GM19025 (cell line): Measurements from ENCODE around the gene CASKIN2.

ENCODE experiments used
- ATAC-seq: cut with Tn5 transposase; IDR thresholded peaks from one replicate; pipeline ENCODE4 v1.9.1; 2021; ENCODE audit warnings: mild to moderate bottlenecking, low read depth, moderate library complexity; ENCODE audit not compliant: unreplicated experiment

Gene CASKIN2

DNA sequence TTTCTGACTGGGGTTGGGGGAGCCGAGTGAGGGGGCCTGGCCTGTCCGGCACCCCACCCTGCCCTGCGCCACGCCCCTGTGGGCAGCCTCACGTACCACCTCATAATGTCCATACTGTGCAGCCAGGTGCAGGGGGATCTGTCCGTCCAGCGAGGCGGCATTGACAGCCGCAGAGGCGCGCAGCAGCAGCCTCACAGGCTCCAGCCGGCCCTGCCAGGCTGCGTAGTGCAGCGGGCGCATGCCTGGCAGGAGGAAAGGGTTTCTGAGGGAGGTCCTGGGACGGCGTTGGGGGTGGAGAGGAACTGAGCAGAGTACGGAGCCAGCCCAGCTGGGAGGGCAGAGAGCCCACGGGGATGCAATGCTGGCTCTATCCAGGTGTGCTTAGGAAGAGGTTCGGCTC is 8.4 kb downstream of the CASKIN2 start:
- no peak for ATAC-seq

DNA sequence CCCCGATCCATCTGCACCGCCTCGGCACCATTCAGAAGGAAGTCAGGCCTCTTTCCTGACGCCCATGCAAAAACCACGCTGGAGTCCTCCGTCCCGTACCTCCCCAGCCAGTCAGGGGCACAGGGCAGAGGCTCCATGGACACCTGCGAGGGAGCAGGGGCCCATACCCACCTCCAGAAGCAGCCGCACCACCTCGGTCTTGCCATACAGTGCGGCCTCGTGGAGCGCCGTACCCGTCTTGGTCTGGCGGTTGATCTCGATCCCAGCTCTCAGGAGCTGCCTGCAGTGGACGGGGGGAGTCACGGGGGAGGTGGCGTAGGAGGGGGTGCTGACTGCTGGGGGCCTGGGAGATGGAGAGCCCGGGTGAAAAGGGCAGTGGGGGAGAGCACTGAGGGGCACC is 9.2 kb downstream of the CASKIN2 start:
- ATAC-seq, result no peak

DNA sequence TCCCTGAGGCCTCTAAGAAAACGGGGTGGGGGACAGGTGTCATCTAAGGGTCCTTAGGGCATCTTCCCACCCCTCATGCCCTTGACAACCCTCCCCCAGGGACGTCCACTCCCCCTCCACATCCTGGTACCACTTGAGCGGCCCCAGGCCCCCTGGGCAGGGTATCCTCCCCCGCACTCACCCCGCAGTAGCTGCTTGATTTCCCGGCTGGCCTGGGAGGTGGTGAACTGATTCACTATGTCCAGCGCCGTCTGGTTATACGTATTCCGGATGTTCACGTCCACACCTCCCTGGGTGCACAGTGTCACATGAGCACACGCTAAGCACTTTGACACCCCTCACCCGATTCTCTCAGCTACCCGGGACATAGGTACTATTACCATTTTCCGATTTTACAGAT is 9.7 kb downstream of the CASKIN2 start:
- no peak for ATAC-seq

DNA sequence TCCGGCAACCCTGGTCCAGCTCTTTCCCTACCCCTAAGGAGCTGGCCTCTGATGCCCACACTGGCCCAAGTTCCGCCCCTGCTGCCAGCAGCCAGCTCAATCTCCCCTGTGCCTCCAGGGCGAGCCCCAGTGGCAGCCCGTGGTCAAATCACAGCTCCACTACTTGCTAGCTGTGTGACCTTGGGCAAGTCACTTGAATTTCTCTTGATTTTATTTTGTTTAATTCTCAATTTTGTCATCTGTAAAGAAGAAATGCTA is 10.3 kb downstream of the CASKIN2 start:
- ATAC-seq, result no peak

DNA sequence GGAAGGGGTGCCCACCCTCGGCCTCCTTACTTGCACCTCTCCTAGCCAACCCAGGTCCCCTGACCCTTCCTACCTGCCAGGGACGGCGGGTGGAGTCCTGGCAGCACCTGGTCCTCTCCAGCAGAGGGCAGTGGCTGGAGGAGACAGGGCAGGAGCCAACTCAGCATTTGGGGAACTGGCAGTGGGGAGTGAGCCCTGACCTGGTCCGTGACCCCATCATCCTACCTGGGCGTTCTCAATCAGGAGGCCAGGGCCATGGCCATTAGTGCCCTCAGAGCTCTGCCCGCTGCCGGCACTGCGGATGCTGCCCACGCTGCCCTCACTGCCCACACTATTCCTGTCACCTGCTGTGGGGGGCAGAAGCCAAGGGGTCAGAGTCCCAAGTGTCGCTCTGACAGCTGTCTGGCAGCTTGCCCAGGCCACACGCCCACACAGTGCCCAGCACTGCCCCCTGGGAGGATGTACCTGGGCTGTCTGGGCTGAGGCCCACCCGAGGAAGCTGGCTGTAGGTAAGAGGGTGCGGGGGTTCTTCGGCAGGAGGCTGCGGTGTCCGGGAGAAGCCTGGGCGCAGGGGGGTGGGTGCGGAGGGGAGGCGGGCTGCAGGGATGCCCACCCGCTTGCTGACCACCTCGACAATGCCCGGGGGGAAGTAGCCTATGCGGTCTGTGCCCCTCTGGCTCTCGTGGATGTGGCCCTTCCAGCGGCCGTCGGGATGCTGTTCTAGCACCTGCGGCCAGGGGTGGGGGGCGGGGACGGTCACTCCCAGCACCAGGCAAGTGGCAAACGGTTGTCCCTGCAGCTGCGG is 10.8 kb downstream of the CASKIN2 start:
- ATAC-seq, result no peak

DNA sequence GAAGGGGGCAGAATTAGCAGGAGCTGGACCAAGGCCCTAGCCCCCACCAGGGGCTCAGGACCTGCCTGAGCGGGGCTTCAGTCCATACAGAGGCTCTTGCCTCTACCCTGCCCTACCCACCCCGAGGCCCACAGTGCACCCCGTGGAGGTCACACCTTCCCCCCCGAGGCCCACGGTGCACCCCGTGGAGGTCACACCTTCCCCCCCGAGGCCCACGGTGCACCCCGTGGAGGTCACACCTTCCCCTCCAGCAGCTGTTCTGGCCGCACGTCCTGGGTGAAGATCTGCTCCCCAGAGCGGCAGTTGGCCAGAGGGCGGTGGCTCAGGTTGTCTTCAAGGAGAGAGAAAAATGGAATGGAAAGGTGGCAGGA is 11.4 kb downstream of the CASKIN2 start:
- ATAC-seq, result no peak

DNA sequence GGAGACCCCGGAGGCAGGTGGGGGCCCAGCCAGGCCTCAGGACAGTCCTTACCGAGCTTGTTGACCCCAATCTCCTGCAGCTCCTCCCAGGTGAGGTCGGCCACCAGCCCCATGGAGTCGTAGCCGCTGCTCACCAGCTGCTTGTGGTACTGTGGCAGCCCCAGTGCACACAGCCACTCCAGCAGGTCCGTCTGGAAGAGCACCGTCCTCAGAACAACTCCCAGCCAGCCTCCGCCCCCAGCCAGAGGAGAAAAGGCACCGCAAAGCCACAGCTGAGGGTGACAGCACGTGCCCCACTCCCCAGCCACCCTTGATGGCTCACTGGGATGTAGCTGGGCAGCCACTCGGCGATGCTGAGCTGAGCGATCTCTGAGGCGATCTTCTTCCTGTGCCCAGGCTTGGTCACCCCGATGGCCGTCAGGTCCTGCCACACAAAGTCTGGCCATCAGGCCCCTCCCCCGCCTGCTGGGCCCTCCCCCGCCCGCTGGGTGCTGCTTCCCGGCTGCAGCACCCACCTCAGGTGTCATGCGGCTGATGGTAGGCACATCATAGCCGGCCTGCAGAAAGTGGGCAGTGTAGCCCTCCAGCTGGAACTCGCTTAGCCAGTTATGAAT is 11.9 kb downstream of the CASKIN2 start:
- no peak for ATAC-seq

DNA sequence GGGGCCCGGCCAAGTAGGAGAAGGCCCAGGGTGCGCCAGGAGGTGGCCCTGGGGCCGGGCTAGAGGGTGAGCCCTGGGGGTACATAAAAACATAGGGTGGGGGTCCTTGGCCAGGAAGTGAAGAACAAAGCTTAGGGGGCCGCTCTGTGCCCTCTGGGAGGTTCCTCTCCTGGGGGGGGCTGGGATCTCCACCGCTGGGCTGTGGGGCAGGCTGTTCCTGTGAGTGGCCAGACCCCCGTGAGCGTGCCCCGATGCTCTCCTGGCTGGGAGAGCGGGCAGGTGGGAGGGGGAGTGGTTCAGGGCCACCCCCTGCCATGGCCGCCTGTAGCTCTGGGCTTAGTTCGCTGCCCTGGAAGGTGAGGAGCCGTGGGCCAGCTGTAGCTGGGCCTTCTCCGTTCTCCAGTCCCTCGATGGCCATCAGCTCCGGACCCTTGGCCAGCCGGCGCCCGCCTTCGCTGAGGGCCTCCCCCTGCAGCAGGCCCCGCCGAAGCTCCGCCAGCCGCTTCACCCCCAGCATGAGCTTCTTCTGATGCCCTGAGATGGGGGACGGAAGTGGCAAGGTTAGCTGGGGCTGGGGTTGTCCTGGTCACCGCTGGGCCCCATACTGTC is 12.5 kb downstream of the CASKIN2 start:
- ATAC-seq, result no peak

DNA sequence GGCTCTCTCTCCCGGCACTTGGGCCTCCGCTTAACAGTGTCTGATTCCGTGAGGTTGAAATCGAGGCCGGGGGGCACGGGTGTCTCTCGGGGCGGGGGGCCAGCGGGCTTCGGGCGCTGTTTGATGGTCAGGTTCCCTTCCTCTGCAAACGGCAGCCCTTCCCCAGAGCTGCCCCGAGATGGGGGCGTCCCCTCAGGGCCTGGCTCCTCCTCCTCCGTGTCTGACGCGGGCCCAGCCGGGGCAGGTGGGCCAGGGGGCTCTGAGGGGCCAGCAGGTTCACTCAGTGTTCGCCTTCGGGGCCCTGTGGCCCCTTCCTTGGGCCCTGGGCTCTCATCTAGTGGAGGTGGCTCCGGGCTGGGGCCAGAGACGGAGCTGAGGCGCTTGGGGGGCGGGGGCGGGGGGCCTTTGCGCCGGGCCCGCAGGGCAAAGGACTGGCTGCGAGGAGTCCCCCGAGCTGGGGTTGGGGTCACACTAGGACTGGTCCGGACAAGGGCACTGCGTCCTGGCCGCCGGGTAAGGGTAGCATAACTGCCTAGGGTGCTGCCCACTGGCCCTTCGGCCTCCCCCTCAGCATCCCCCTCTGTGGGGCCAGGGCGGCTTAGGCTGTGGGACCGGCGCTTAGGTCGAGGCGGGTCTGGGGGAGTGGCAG is 13.1 kb downstream of the CASKIN2 start:
- ATAC-seq, result no peak

DNA sequence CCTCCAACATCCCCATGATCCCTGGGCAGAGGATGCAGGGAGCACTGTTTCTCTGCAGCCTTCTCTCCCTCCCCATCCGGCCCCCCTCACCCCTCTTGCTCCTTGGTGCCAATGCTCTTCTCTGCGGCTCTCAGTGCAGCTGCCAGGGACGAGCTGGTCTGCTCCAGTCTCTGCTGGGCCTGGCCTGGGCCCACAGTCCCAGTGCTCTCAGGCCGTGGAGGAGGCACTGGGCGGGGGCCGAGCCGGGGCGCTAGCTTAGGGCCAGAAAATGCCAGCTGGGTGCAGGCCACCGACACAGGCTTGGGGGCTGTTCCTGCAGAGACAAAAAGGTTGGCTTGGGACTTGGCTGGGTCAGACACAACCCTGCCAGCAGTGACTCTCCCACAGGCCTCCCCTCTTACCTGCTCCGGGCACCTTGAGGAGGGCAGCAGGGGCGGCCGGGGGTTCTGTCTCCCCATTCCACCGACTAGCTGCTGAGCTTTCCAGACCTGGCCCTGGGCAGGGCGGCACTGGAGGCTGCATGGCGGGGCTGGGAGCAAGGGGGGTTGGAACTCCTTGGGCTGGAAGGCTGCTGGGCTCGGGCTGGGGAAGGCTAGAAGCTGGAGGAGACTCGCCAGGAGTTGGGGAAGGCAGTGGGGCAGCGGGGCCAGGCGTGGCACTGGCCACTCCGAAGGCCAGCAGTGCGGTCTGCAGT is 13.8 kb downstream of the CASKIN2 start:
- ATAC-seq, result no peak

DNA sequence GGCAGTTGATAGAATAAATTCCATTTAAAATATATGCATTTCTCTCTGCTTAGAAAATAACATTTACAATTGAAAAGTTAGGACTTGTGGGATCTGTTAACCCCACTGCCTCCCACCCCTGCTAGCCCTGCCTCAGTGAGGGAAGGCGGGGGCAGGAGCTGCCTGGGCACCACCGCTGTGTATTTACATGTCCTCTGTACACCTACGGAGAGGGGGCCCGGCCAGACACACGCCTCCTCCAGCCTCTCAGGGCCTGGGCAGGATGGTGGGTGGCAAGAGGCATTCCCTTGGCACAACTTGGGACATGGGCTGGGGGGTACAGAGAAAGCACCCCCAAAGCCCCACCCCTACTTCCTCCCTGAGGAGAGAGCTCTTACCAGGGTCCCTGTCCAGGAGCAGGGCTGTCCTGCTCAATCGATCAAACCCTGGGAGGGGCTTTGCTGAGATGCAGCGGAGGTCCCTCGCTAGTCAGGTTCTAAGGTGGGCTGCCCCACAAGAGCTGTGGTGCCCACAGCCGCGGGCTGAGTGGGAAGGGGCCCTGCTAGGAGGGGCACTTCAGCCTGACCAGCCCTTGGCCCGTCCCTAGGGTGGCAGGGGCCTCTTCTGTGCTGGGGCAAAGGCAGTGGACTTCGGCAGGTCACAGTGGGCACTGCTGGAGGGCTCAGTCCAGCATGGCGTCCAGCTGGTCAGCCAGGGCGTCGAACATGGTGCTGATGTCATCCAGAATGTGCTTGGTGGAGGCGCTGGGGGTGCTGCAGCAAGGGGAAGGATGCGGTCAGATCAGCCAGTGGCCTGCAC is 14.7 kb downstream of the CASKIN2 start:
- no peak for ATAC-seq

DNA sequence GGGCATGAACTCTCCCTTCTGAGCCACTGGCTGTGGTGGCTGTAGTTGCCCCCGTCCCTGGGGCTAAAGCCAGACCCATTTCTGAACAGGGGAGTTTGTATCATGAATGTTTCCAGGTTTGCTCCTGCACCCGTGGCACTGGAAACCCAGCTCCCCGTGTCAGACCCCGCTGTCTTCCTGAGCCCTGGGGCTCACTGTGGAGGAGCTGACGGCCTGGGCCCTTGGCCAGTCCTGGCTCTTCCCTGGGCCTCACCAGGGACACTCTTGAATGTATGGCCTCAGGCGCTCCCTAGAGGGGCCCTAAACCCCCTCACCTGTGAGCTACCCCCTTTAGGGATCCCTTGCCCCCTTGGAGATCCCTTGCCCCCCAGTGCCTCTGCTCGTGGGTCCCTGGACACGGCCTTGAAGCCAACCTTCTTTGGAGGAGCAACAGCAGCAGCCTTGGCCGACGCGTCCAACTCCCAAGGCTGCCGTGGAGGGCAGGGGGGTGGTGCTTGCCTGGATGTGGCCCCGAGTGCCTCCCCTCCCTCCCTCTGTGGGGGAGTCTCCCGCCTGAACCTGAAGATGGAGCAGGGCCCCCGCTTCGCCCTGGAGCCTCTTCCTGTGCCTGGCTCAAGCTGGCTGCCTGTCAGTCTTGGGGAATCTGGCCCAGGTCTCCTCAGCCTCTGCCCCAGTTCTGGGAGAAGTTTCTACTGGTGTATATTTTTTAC is 15.9 kb downstream of the CASKIN2 start:
- no peak for ATAC-seq

DNA sequence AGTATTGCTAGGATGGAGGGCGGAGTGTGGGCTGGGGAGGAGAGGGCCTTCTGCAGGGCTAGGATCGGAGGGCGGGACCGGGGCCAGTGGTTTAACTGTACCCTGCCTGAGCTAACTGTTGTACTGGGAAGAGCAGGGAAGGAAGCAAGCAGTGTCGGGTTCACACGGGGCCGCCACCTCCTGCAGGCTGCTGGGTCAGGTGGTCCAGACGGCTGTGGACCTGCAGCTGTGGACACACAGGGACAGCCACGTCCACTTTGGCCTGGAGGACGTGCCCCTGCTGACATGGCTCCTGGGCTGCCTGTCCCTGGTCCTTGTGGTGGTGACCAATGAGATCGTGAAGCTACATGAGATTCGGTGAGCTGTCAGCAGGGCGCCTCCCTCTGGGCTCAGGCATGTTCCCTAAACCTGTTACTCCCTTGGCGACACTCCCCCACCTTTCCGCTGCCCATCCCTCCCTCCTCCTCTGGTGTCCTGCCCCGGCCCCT is 16.6 kb downstream of the CASKIN2 start:
- no peak for ATAC-seq

DNA sequence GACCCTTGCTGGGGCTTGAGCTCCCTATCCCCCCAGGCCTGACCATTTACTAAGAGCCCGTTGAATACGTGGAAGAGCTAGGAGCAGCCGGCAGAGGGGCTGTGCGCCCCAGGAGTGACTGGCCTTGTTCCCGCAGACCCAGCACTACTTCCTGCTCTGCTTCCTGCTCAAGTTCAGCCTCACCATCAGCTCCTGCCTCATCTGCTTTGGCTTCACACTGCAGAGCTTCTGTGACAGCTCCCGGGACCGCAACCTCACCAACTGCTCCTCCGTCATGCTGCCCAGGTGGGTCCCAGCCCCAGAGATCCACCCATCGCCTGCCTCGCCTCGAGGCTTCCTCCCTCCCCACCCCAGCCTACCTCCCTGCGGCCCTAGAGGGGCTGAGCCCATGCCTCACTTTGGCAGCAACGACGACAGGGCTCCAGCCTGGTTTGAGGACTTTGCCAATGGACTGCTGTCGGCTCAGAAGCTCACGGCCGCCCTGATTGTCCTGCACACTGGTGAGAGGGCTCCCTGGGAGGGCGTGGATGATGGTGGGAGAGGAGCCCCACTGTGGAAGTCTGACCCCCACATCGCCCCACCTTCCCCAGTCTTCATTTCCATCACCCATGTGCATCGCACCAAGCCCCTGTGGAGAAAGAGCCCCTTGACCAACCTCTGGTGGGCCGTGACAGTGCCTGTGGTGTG is 17.2 kb downstream of the CASKIN2 start:
- no peak for ATAC-seq

DNA sequence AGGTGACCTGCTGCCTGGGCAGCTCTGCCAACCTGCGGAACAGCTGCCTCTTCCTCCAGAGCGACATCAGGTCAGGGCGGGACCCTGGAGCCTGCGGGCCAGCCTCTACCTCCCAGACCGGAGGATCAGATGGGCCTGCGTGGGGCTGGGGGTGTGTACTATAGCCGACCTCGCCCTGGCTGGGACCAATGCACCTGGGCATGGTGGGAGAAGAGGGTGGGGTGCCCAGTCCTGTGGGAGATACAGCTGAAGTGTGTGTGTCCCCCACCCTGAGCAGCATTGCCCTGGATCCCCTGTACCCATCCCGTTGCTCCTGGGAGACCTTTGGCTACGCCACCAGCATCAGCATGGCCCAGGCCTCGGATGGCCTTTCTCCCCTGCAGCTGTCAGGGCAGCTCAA is 19.3 kb downstream of the CASKIN2 start:
- no peak for ATAC-seq

DNA sequence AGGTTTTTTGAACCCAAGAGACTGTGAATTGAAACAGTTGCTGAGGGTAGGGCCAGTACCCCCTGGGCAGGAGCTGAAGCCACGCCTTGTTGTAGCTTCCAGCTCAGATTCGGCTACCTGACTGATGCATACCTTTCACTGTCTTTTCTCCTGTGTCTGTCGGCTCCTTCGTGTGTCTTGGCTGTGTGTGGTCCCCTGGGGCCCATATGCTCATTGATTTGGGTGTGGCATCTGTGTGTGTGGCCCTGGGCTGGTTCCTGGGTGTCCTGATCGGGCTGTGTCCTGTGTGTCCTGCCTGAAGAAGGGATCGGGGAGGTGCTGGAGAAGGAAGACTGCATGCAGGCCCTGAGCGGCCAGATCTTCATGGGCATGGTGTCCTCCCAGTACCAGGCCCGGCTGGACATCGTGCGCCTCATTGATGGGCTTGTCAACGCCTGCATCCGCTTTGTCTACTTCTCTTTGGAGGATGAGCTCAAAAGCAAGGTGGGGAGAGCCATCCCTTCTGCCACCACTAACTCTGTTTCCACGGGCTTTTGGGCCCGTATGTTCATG is 20.9 kb downstream of the CASKIN2 start:
- no peak for ATAC-seq

DNA sequence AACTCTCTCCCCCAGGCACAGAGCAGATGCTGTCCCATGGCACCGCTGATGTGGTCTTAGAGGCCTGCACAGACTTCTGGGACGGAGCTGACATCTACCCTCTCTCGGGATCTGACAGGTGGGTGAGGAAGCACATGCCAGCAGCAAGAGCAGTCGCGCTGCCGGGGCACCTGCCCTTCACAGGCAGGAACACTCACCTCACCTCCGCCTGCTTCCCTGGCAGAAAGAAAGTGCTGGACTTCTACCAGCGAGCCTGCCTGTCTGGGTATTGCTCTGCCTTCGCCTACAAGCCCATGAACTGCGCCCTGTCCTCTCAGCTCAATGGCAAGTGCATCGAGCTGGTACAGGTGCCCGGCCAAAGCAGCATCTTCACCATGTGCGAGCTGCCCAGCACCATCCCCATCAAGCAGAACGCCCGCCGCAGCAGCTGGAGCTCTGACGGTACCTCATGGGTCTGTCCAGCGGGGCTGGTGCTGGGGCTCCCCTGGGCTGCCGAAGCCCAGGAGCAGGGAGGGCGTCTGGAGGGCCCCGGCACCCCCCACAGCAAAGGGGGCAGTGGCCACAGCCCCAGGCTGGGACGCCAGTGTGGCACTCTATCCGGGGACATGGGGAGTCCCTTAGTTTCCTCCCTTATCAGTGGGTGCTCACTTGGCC is 21.7 kb downstream of the CASKIN2 start:
- ATAC-seq, result no peak

DNA sequence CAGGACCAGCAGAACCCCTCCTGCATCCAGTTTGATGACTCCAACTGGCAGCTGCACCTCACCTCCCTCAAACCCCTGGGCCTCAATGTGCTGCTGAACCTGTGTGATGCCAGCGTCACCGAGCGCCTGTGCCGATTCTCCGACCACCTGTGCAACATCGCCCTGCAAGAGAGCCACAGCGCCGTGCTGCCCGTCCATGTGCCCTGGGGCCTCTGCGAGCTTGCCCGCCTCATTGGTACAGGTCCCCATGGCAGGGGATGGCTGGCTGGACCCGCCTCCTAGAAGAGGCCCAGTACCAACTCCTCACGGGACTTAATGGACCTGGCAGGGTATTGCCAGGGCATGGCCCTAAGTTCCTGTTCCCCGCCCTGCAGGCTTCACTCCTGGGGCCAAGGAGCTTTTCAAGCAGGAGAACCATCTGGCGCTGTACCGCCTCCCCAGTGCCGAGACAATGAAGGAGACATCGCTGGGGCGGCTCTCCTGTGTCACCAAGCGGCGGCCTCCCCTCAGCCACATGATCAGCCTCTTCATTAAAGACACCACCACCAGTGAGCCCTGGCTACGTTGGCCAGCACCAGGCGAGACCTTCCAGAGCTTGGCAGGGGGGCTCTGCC is 22.7 kb downstream of the CASKIN2 start:
- no peak for ATAC-seq
